Neural crest cell (in vitro differentiated cells): ENCODE data around the gene CRYBB2. TPM values are rescaled to one million over a fixed set of nuclear protein-coding genes. Genes with fewer than 3 reads are reported as not detected.

Experiments
- DNase-seq: peaks from one replicate; pipeline ENCODE4 v3.0.0; 2021; ENCODE audit warnings: low read depth, mixed read lengths, low spot score
- H3K27ac Mint-ChIP-seq: one replicate; pipeline ENCODE4 v1.8.0; 2021; ENCODE audit warnings: mild to moderate bottlenecking, mixed read lengths; ENCODE audit not compliant: unreplicated experiment
- H3K27me3 Mint-ChIP-seq: 2 replicates; pipeline ENCODE4 v1.8.0; 2021; ENCODE audit warnings: low read depth, mild to moderate bottlenecking, mixed read lengths
- H3K36me3 Mint-ChIP-seq: 2 replicates; pipeline ENCODE4 v1.8.0; 2021; ENCODE audit warnings: low read depth, mild to moderate bottlenecking, mixed read lengths
- H3K4me1 Mint-ChIP-seq: 2 replicates; pipeline ENCODE4 v1.8.0; 2021; ENCODE audit warnings: mixed read lengths
- H3K4me3 Mint-ChIP-seq: one replicate; pipeline ENCODE4 v1.8.0; 2021; ENCODE audit warnings: mild to moderate bottlenecking, mixed read lengths
- H3K9me3 Mint-ChIP-seq: 2 replicates; pipeline ENCODE4 v1.8.0; 2021; ENCODE audit warnings: mixed read lengths
- CTCF ChIP-seq: fragments of 200-600 bp; sonication (generic); conservative IDR thresholded peaks from 2 replicates; pipeline ENCODE4 v1.5.0; 2021; ENCODE audit warnings: antibody characterized with exemption, mild to moderate bottlenecking
- total RNA-seq: library from RNA; stranded (reverse); gene quantifications from 2 replicates; pipeline ENCODE4 v1.2.1, GENCODE V29; 2021

CRYBB2 gene
- total RNA-seq, 1 donor from 2014 or later = not detected

GRCh38 chr22:25206998-25207397, 12.4 kb upstream of the CRYBB2 start:
- H3K27me3 Mint-ChIP-seq = no peaks in the 10 kb centered on the region
- H3K27ac Mint-ChIP-seq = no peak overlapping the region
- H3K4me1 Mint-ChIP-seq = peaks cover 4% of the 10 kb centered on the region
- no peak for TF ChIP-seq CTCF
- DNase-seq = no peak
- no peaks in the 10 kb centered on the region for H3K36me3 Mint-ChIP-seq
- H3K9me3 Mint-ChIP-seq = no peaks in the 10 kb centered on the region
- H3K4me3 Mint-ChIP-seq = no peak overlapping the region

GRCh38 chr22:25207553-25208157, 11.8 kb upstream of the CRYBB2 start:
- TF ChIP-seq CTCF = no peak
- Mint-ChIP-seq H3K27me3 (no peaks in the 10 kb centered on the region), H3K36me3 (no peaks in the 10 kb centered on the region)

GRCh38 chr22:25208328-25208727, 11.1 kb upstream of the CRYBB2 start:
- TF ChIP-seq CTCF = no peak
- Mint-ChIP-seq H3K4me3 (no peak overlapping the region), H3K27ac (no peak overlapping the region), H3K9me3 (no peaks in the 10 kb centered on the region), H3K4me1 (no peaks in the 10 kb centered on the region), H3K27me3 (no peaks in the 10 kb centered on the region), H3K36me3 (no peaks in the 10 kb centered on the region)
- DNase-seq = no peak

More at GRCh38 chr22:25207553-25208157, 11.8 kb upstream of the CRYBB2 start:
- Mint-ChIP-seq H3K4me1 (no peaks in the 10 kb centered on the region), H3K27ac (no peak overlapping the region), H3K4me3 (no peak overlapping the region), H3K9me3 (no peaks in the 10 kb centered on the region)
- no peak for DNase-seq

GRCh38 chr22:25208743-25209505, 10.5 kb upstream of the CRYBB2 start:
- no peak overlapping the region for H3K4me3 Mint-ChIP-seq
- H3K27ac Mint-ChIP-seq = no peak overlapping the region
- DNase-seq = no peak
- TF ChIP-seq CTCF = no peak
- H3K4me1 Mint-ChIP-seq = no peaks in the 10 kb centered on the region
- no peaks in the 10 kb centered on the region for H3K36me3 Mint-ChIP-seq
- H3K27me3 Mint-ChIP-seq = no peaks in the 10 kb centered on the region
- no peaks in the 10 kb centered on the region for H3K9me3 Mint-ChIP-seq

GRCh38 chr22:25210793-25211192, 8.6 kb upstream of the CRYBB2 start:
- TF ChIP-seq CTCF = no peak
- H3K9me3 Mint-ChIP-seq = no peaks in the 10 kb centered on the region
- H3K4me1 Mint-ChIP-seq = no peaks in the 10 kb centered on the region

More at GRCh38 chr22:25210793-25211192, 8.6 kb upstream of the CRYBB2 start:
- DNase-seq = no peak
- Mint-ChIP-seq H3K4me3 (no peak overlapping the region), H3K27ac (no peak overlapping the region), H3K27me3 (peaks cover 4% of the 10 kb centered on the region), H3K36me3 (no peaks in the 10 kb centered on the region)
